GM12878 (cell line): Measurements from ENCODE around the gene ENO2.
A peak's percentile ranks its signal among the peaks of the same experiment; 100 is the strongest.

Source experiments
- CTCF ChIP-seq, 3 experiments: IDR thresholded peaks in 2 of 3; conservative IDR thresholded peaks in 1 of 3; 2 replicates each; pipeline ENCODE4 v1.5.1; 2011; ENCODE audit warnings: low read depth in 3 of 3, low read length in 3 of 3, mild to moderate bottlenecking in 3 of 3, control low read depth in 2 of 3, moderate library complexity in 2 of 3, inconsistent platforms in 1 of 3, mixed read lengths in 1 of 3; ENCODE audit not compliant: control insufficient read depth in 2 of 3, insufficient read depth in 1 of 3; ENCODE audit errors: extremely low read depth in 1 of 3
- HCFC1 ChIP-seq: fragments of 150-350 bp; IDR thresholded peaks from 2 replicates; pipeline ENCODE4 v1.6.1; 2014; ENCODE audit warnings: low read length
- ZBED1 ChIP-seq: IDR thresholded peaks from 2 replicates; pipeline ENCODE4 v1.6.1; 2016; ENCODE audit warnings: borderline replicate concordance
- ZZZ3 ChIP-seq: IDR thresholded peaks from 2 replicates; pipeline ENCODE4 v1.6.1; 2011; ENCODE audit warnings: low read depth; ENCODE audit not compliant: control insufficient read depth, insufficient read length

GRCh38 chr12:6952121-6952862, 37.9 kb downstream of the ENO2 start:
- TF ChIP-seq ZBED1 (0 out of 2 replicates have a peak, but pooled peaks have one; percentile 5), CTCF (IDR thresholded peaks at IDR 0.05 in 2 of 3, conservative IDR thresholded peaks at IDR 0.05 in 1 of 3; ENCODE audit: control insufficient read depth in 2 of 3, extremely low read depth in 1 of 3, insufficient read depth in 1 of 3, low read depth in 3 of 3, low read length in 3 of 3) (peak in 1 of 3 experiments; percentile 21; a peak in 1 of 6 replicates), ZZZ3 (no peak), HCFC1 (no peak)
